ENCODE data around the gene MORN1. TPM values are rescaled to one million over a fixed set of nuclear protein-coding genes. Genes with fewer than 3 reads are reported as not detected.

MORN1 gene
- polyA plus RNA-seq, 1 donor (not counting 4 experiments of a cell fraction or from before 2014, with no cell fraction given), result 2.1 TPM

GRCh38 chr1:2289607-2290006, 101.7 kb downstream of the MORN1 start:
- Histone ChIP-seq H3K9ac (ENCODE audit: control insufficient read depth, extremely low read depth, insufficient read depth, low read length) (no peak overlapping the region), H3K79me2 (ENCODE audit: control insufficient read depth, insufficient read depth, low read length) (peaks cover 81% of the 10 kb centered on the region), H3K4me3 (ENCODE audit: control insufficient read depth in 2 of 3, extremely low read depth in 1 of 3, insufficient read depth in 2 of 3, low read depth in 1 of 3, low read length in 3 of 3) (no peak overlapping the region), H2AFZ (ENCODE audit: control insufficient read depth, low read length) (no peak overlapping the region), H3K4me2 (ENCODE audit: control insufficient read depth, extremely low read depth, insufficient read depth, low read depth, low read length) (no peak overlapping the region), H3K27me3 (ENCODE audit: control insufficient read depth, extremely low read depth, insufficient read depth, low read length) (no peaks in the 10 kb centered on the region), H3K9me3 (ENCODE audit: control insufficient read depth, low read depth, low read length) (no peaks in the 10 kb centered on the region), H3K36me3 (ENCODE audit: control insufficient read depth in 2 of 2, extremely low read depth in 1 of 2, insufficient read depth in 2 of 2, low read length in 2 of 2) (peaks cover 0 to 4% of the 10 kb centered on the region in 2 experiments), H3K27ac (ENCODE audit: control insufficient read depth, insufficient read depth, low read length) (no peak overlapping the region), H4K20me1 (ENCODE audit: control insufficient read depth, extremely low read depth, insufficient read depth, low read length) (peaks cover 12% of the 10 kb centered on the region), H3K9me1 (ENCODE audit: control insufficient read depth, extremely low read depth, insufficient read depth, low read length) (peaks cover 2% of the 10 kb centered on the region), H3K4me1 (ENCODE audit: control insufficient read depth, extremely low read depth, insufficient read depth, low read length) (no peaks in the 10 kb centered on the region)
- TF ChIP-seq, protein P1, sequence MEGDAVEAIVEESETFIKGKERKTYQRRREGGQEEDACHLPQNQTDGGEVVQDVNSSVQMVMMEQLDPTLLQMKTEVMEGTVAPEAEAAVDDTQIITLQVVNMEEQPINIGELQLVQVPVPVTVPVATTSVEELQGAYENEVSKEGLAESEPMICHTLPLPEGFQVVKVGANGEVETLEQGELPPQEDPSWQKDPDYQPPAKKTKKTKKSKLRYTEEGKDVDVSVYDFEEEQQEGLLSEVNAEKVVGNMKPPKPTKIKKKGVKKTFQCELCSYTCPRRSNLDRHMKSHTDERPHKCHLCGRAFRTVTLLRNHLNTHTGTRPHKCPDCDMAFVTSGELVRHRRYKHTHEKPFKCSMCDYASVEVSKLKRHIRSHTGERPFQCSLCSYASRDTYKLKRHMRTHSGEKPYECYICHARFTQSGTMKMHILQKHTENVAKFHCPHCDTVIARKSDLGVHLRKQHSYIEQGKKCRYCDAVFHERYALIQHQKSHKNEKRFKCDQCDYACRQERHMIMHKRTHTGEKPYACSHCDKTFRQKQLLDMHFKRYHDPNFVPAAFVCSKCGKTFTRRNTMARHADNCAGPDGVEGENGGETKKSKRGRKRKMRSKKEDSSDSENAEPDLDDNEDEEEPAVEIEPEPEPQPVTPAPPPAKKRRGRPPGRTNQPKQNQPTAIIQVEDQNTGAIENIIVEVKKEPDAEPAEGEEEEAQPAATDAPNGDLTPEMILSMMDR (optimal IDR thresholded peaks at IDR 0.05 in 1 of 3, IDR thresholded peaks at IDR 0.05 in 1 of 3, conservative IDR thresholded peaks at IDR 0.05 in 1 of 3; ENCODE audit: extremely low read depth in 1 of 3, insufficient read depth in 2 of 3, low read length in 3 of 3), result no peak
- TF ChIP-seq EZH2 (IDR thresholded peaks at IDR 0.05; ENCODE audit: low read length), result no peak
- DNase-seq (ENCODE audit: low read depth, low spot score), result no peak
- FAIRE-seq, result no peak
- dilution Hi-C loops (cut with MboI; ENCODE audit: extremely low pct_ligation_motif_present, low sequenced_read_pairs), result no loop called here

DNA sequence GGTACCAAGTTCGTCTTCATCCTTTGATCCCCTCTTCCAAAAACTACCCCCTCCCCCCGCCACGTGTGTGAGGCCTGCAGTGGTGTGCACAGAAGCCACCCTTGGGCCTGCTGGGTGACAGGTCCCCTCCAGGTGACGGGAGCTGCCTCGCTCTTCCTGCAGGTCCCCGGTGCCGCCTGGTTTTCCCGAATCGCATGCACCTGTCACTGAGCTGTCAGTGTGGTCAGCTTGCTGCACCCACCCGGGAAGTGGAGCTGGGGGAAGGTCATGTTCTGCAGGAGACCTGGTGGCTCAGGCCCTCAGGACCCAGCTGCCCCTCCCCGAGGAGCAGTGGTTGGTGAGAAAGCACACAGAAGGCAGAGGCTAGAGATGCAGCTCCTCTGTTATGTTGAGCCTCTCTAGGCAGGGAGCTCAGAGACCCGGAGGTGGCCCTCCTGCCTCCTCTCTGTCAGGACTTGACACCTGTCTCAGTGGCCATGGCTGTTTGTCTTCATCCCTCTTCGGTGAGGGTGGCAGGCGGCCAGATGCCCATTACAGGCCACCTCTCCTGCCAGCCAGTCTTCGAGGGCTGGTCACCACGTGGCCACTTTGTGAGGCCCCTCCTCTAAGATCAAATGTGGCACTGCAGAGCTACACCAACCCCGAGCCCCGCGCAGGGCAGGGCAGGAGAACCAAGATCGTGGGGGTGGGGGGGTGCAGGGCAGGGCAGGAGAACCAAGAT, 102.4 kb downstream of the MORN1 start:
- Histone ChIP-seq H3K4me2 (ENCODE audit: control insufficient read depth, extremely low read depth, insufficient read depth, low read depth, low read length) (no peak overlapping the region), H3K4me3 (ENCODE audit: control insufficient read depth in 2 of 3, extremely low read depth in 1 of 3, insufficient read depth in 2 of 3, low read depth in 1 of 3, low read length in 3 of 3) (no peak overlapping the region), H3K9ac (ENCODE audit: control insufficient read depth, extremely low read depth, insufficient read depth, low read length) (no peak overlapping the region), H3K9me3 (ENCODE audit: control insufficient read depth, low read depth, low read length) (no peaks in the 10 kb centered on the region), H2AFZ (ENCODE audit: control insufficient read depth, low read length) (no peak overlapping the region), H3K27me3 (ENCODE audit: control insufficient read depth, extremely low read depth, insufficient read depth, low read length) (no peaks in the 10 kb centered on the region), H3K27ac (ENCODE audit: control insufficient read depth, insufficient read depth, low read length) (no peak overlapping the region), H3K79me2 (ENCODE audit: control insufficient read depth, insufficient read depth, low read length) (peaks cover 79% of the 10 kb centered on the region), H3K9me1 (ENCODE audit: control insufficient read depth, extremely low read depth, insufficient read depth, low read length) (peaks cover 2% of the 10 kb centered on the region), H4K20me1 (ENCODE audit: control insufficient read depth, extremely low read depth, insufficient read depth, low read length) (peaks cover 12% of the 10 kb centered on the region), H3K4me1 (ENCODE audit: control insufficient read depth, extremely low read depth, insufficient read depth, low read length) (no peaks in the 10 kb centered on the region), H3K36me3 (ENCODE audit: control insufficient read depth in 2 of 2, extremely low read depth in 1 of 2, insufficient read depth in 2 of 2, low read length in 2 of 2) (peaks cover 0 to 2% of the 10 kb centered on the region in 2 experiments)
- TF ChIP-seq EZH2 (IDR thresholded peaks at IDR 0.05; ENCODE audit: low read length), result no peak
- TF ChIP-seq, protein P1 (optimal IDR thresholded peaks at IDR 0.05 in 1 of 3, IDR thresholded peaks at IDR 0.05 in 1 of 3, conservative IDR thresholded peaks at IDR 0.05 in 1 of 3; ENCODE audit: extremely low read depth in 1 of 3, insufficient read depth in 2 of 3, low read length in 3 of 3), result no peak
- no peak for FAIRE-seq
- no peak for DNase-seq (ENCODE audit: low read depth, low spot score)
- dilution Hi-C loops (cut with MboI; ENCODE audit: extremely low pct_ligation_motif_present, low sequenced_read_pairs), result no loop called here
